Peyer's patch (tissue), 4 donors: ENCODE measurements around the gene INKA2. TPM values are rescaled to one million over a fixed set of nuclear protein-coding genes. Genes with fewer than 3 reads are reported as not detected.
A peak's percentile ranks its signal among the peaks of the same experiment; 100 is the strongest.

Experiments used
- DNase-seq, 3 donors: peaks; one replicate each; pipeline ENCODE4 v3.0.0-alpha.2; 2017 to 2019
- H3K27ac ChIP-seq, 4 donors: fragments of 200-600 bp; sonication (generic); one replicate each; pipeline ENCODE4 v1.5.1; 2016 to 2019
- H3K27me3 ChIP-seq, 2 donors: fragments of 200-600 bp; sonication (generic); one replicate each; pipeline ENCODE4 v1.5.1; 2019
- H3K36me3 ChIP-seq, 3 donors: fragments of 200-600 bp; sonication (generic); one replicate each; pipeline ENCODE4 v1.5.1; 2016 to 2019
- H3K4me1 ChIP-seq, 4 donors: fragments of 200-600 bp; sonication (generic); one replicate each; pipeline ENCODE4 v1.5.1; 2016 to 2019
- H3K4me3 ChIP-seq, 4 donors: fragments of 200-600 bp; sonication (generic); 1 replicate in 3 of 4; 2 replicates in 1 of 4; pipeline ENCODE4 v1.5.1; 2016 to 2019; ENCODE audit warnings: mild to moderate bottlenecking in 1 of 4
- H3K9me3 ChIP-seq, 4 donors: fragments of 200-600 bp; sonication (generic); one replicate each; pipeline ENCODE4 v1.5.1; 2016 to 2019; ENCODE audit warnings: mild to moderate bottlenecking in 1 of 4
- CTCF ChIP-seq, 6 experiments: fragments of 450-650 bp in 4 of 6; fragments of 200-600 bp in 2 of 6; sonication (generic) in 1 of 6; IDR thresholded peaks; one replicate each; pipeline ENCODE4 v1.5.1; 2017 to 2019; ENCODE audit warnings: antibody characterized with exemption in 6 of 6, mild to moderate bottlenecking in 3 of 6, moderate library complexity in 1 of 6
- POLR2A ChIP-seq, 2 donors: fragments of 450-650 bp; IDR thresholded peaks; one replicate each; pipeline ENCODE4 v1.5.1; 2017; ENCODE audit warnings: antibody characterized with exemption in 2 of 2, mild to moderate bottlenecking in 2 of 2, moderate library complexity in 2 of 2
- total RNA-seq, 4 donors: library from RNA; depleted of rRNA; stranded (reverse); fragments of >200 nt; gene quantifications; one replicate each; pipeline ENCODE4 v1.1.0, GENCODE V29; 2016

The INKA2 gene
- total RNA-seq: 1 to 10 TPM in 2 of 4 donors, under 1 TPM in 1, not detected in 1; 0.88 to 2.3 (median 2.0) TPM

DNA sequence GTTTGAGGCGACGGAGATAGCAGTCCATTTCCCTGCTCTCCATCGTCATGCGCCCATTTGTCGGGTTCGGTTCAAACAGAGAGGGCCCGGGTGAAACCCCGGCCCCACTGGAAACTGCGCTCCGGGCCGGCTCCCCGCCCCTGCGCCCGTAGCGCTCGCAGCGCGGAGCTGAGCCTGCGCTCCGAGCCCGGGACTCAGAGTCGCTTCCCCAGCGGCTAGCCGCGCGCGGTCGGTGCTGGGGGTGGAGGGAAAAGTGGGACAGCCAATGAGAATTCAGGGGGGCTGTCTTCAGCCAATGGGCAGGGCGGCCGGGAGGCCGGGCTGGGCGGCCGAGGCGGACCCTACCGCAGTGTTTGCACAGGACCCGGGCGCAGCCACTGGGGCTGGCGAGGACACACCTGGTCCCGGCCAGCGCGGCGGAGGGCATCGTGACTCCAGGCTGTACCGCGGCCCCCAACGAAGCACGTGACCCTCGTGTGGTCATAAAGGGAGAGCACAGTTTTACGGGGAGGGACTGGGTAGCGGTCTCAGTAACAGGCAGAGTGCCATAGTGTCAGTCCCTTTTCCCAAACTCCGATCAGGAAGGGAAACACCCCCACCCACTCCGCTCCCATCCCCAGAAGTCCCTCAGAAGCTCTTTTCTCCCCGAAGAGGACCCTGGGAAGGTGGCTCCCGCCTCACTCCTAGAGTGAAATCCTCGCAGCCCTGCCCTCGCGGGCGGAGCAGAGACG lies at the start of gene INKA2:
Gene INKA2, minus strand, starts transcription at position 202 of the 731 bp plus-strand sequence. Its CDS starts 153 bp downstream, at position 49.
- TF ChIP-seq POLR2A (IDR thresholded peaks at IDR 0.05) (peak; percentile 52 to 53), CTCF (IDR thresholded peaks at IDR 0.05) (peak in 1 of 6 experiments; percentile 1)
- peak; percentile 82 to 95 (median 91) for DNase-seq
- H3K9me3 ChIP-seq: no peaks in the 10 kb centered on the region
- H3K27me3 ChIP-seq: no peaks in the 10 kb centered on the region
- peak within 1 kb of the TSS; percentile 74 to 90 (median 80) for H3K27ac ChIP-seq
- H3K4me3 ChIP-seq: peak within 1 kb of the TSS; percentile 47 to 66 (median 58)
- H3K36me3 ChIP-seq: no peaks in the 10 kb centered on the region
- H3K4me1 ChIP-seq: peaks cover 0 to 26% (median 4%) of the 10 kb centered on the region in 4 donors

DNA sequence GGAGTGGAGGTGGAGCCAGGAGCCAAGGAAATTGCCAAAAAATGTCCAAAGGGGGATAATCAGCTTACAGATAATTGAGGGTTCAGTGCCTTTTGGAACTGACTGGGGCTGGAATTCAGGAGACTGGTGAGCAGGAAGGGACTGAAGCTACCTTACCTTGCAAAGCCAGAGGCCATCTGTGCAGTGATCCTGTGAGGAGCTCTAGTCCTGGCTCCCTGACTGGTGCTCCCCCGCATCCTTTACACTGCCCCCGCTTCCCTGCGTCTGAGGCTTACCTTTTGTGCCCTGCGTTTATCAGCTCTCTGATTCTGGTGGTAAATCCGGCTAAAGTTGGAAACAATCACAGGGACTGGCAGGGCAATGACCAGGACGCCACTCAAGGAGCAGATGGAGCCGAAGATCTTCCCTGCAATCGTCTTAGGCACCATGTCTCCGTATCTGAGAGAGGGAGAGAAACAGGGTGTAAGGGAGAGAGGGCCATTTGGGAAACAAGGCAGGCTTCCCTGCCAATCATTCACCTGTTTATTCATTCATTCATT lies 47.5 kb upstream of the INKA2 start:
- no peaks in the 10 kb centered on the region for H3K4me1 ChIP-seq
- TF ChIP-seq POLR2A (IDR thresholded peaks at IDR 0.05): no peak
- TF ChIP-seq CTCF (IDR thresholded peaks at IDR 0.05): no peak
- no peak overlapping the region for H3K4me3 ChIP-seq
- H3K36me3 ChIP-seq: no peaks in the 10 kb centered on the region
- H3K27ac ChIP-seq: no peak overlapping the region
- no peaks in the 10 kb centered on the region for H3K27me3 ChIP-seq
- no peaks in the 10 kb centered on the region for H3K9me3 ChIP-seq
- DNase-seq: no peak

DNA sequence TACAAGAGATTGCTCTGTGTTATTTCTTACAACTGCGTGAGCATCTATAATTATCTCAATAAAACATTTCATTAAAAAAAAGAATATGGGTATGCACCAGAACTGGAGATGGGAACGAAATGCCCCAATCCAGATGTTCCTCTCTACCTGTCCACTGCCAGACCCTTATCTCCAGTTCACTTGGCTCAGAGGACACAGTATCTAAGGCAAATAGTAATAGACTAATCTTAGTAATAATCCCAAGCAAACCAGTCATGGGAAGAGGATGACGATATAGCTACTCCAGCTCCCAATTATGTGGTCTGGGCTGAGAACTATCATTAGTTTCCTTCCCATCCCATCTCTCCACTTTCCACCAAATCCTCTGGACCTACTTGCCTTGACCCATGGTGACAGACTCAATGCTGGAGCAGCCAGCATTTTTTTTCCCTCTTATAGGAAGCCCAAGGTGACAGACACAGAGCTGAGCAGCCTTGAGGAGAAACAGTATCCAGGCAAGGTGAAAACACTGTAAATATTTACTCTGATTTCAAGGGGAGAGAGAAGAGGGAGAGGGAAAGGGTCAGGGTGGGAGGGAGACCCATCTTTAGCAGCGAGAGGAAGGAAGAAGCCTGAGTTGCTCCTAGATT lies 45.2 kb upstream of the INKA2 start:
- Histone ChIP-seq H3K36me3 (no peaks in the 10 kb centered on the region), H3K27me3 (no peaks in the 10 kb centered on the region), H3K4me3 (no peak overlapping the region), H3K9me3 (no peaks in the 10 kb centered on the region), H3K27ac (no peak overlapping the region), H3K4me1 (no peaks in the 10 kb centered on the region)
- no peak for DNase-seq
- TF ChIP-seq CTCF (IDR thresholded peaks at IDR 0.05) (no peak), POLR2A (IDR thresholded peaks at IDR 0.05) (no peak)

DNA sequence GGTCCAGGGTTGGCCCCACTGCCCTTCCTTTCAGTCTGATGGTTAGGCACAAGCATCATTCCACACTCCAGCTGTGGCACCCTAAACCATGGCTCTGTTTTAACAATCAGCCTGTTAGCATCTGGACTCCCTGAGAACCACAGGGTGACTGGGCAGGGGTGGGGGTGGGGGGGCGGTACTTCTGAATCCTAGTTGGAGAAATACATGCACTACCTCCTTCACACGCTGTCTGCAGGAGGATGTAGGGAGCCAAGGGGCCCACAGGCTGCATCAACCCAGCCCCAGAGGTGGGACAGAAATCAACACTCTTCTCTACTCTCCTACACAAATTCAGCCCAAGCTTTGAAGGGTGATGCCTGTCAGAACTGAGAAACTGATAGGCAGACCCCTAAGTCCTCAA lies 40.4 kb upstream of the INKA2 start:
- H3K27ac ChIP-seq: no peak overlapping the region
- no peaks in the 10 kb centered on the region for H3K9me3 ChIP-seq
- H3K36me3 ChIP-seq: no peaks in the 10 kb centered on the region
- no peaks in the 10 kb centered on the region for H3K27me3 ChIP-seq
- DNase-seq: no peak
- TF ChIP-seq POLR2A (IDR thresholded peaks at IDR 0.05): no peak
- no peak for TF ChIP-seq CTCF (IDR thresholded peaks at IDR 0.05)
- no peaks in the 10 kb centered on the region for H3K4me1 ChIP-seq
- no peak overlapping the region for H3K4me3 ChIP-seq

GRCh38 chr1:111778541-111779051 lies 39.4 kb upstream of the INKA2 start:
- H3K9me3 ChIP-seq: no peaks in the 10 kb centered on the region
- H3K4me3 ChIP-seq: no peak overlapping the region
- H3K27ac ChIP-seq: no peak overlapping the region
- H3K36me3 ChIP-seq: no peaks in the 10 kb centered on the region
- DNase-seq: no peak
- no peaks in the 10 kb centered on the region for H3K27me3 ChIP-seq
- TF ChIP-seq POLR2A (IDR thresholded peaks at IDR 0.05) (no peak), CTCF (IDR thresholded peaks at IDR 0.05) (no peak)
- no peaks in the 10 kb centered on the region for H3K4me1 ChIP-seq
